Lower lobe of right lung (tissue), 2 donors: ENCODE results near the gene USP32. TPM values are rescaled to one million over a fixed set of nuclear protein-coding genes. Genes with fewer than 3 reads are reported as not detected.

Experiments used
- ATAC-seq, 2 donors: fragments of 200-7000 bp; cut with Tn5 transposase; one replicate each; pipeline ENCODE4 v1.9.1; 2020 to 2022; ENCODE audit warnings: mild to moderate bottlenecking in 2 of 2, moderate library complexity in 2 of 2
- DNase-seq: peaks from one replicate; pipeline ENCODE4 v3.0.0-alpha.2; 2020
- H3K27ac ChIP-seq: fragments of 200-600 bp; one replicate; pipeline ENCODE4 v1.8.0; 2022
- H3K27me3 ChIP-seq: fragments of 200-600 bp; one replicate; pipeline ENCODE4 v1.8.0; 2022; ENCODE audit warnings: low read depth
- H3K36me3 ChIP-seq: fragments of 200-600 bp; one replicate; pipeline ENCODE4 v1.8.0; 2022; ENCODE audit warnings: mild to moderate bottlenecking
- H3K4me1 ChIP-seq: fragments of 200-600 bp; one replicate; pipeline ENCODE4 v1.8.0; 2022
- H3K4me3 ChIP-seq: fragments of 200-600 bp; one replicate; pipeline ENCODE4 v1.8.0; 2022; ENCODE audit warnings: mild to moderate bottlenecking
- H3K9me3 ChIP-seq: fragments of 200-600 bp; one replicate; pipeline ENCODE4 v1.8.0; 2022
- CTCF ChIP-seq: fragments of 200-600 bp; IDR thresholded peaks from one replicate; pipeline ENCODE4 v1.8.0; 2022; ENCODE audit warnings: antibody characterized with exemption, mild to moderate bottlenecking
- intact Hi-C: fragments of 100-400 bp; cut with DNase I; formaldehyde crosslinking; loops from one replicate; pipeline ENCODE4 v1.11.0; 2022
- total RNA-seq: library from RNA; stranded (reverse); fragmentation: NEBNext Ultra II Directional; extraction: Animal tissue kit (Norgen Biotek cat#: 25700); gene quantifications from one replicate; pipeline ENCODE4 v1.2.1, GENCODE V29; 2021
- donor health status: DM: no; HTN: yes; CAD: no; lungs with severe emphysema.

The USP32 gene
- total RNA-seq, 1 donor from 2014 or later = 68.9 TPM

GRCh38 chr17:60249290-60249826 lies 142.6 kb downstream of the USP32 start:
- ATAC-seq (no peak), DNase-seq (no peak)
- H3K36me3 ChIP-seq = peaks cover 25% of the 10 kb centered on the region
- no peaks in the 10 kb centered on the region for H3K9me3 ChIP-seq
- no peaks in the 10 kb centered on the region for H3K4me1 ChIP-seq
- intact Hi-C loops = no loop called here
- H3K4me3 ChIP-seq = no peak overlapping the region
- no peak overlapping the region for H3K27ac ChIP-seq
- TF ChIP-seq CTCF = no peak
- H3K27me3 ChIP-seq = no peaks in the 10 kb centered on the region

GRCh38 chr17:60248618-60249289 lies 143.2 kb downstream of the USP32 start:
- no peaks in the 10 kb centered on the region for H3K9me3 ChIP-seq
- no peak for ATAC-seq
- no peaks in the 10 kb centered on the region for H3K4me1 ChIP-seq
- no peak overlapping the region for H3K27ac ChIP-seq
- H3K27me3 ChIP-seq = no peaks in the 10 kb centered on the region
- TF ChIP-seq CTCF = no peak
- no peak for DNase-seq
- H3K4me3 ChIP-seq = no peak overlapping the region
- peaks cover 20% of the 10 kb centered on the region for H3K36me3 ChIP-seq
- intact Hi-C loops = no loop called here

GRCh38 chr17:60247836-60248461 lies 144.0 kb downstream of the USP32 start:
- ATAC-seq (no peak), DNase-seq (no peak)
- no peaks in the 10 kb centered on the region for H3K4me1 ChIP-seq
- no peak overlapping the region for H3K27ac ChIP-seq
- H3K4me3 ChIP-seq = no peak overlapping the region
- peaks cover 20% of the 10 kb centered on the region for H3K36me3 ChIP-seq
- H3K27me3 ChIP-seq = no peaks in the 10 kb centered on the region
- intact Hi-C loops = no loop called here
- no peaks in the 10 kb centered on the region for H3K9me3 ChIP-seq
- TF ChIP-seq CTCF = no peak

- DNase-seq (no peak), ATAC-seq (no peak)
- Histone ChIP-seq H3K27ac (no peak overlapping the region), H3K36me3 (peaks cover 15% of the 10 kb centered on the region), H3K9me3 (no peaks in the 10 kb centered on the region), H3K4me1 (no peaks in the 10 kb centered on the region), H3K4me3 (no peak overlapping the region), H3K27me3 (no peaks in the 10 kb centered on the region)
- no peak for TF ChIP-seq CTCF
- intact Hi-C loops = no loop called here
These were observed 147.3 kb downstream of the USP32 start for GRCh38 chr17:60244656-60245055.

GRCh38 chr17:60240290-60240689 lies 151.6 kb downstream of the USP32 start:
- no peak overlapping the region for H3K4me3 ChIP-seq
- TF ChIP-seq CTCF = no peak
- H3K27ac ChIP-seq = no peak overlapping the region
- ATAC-seq = no peak
- peaks cover 19% of the 10 kb centered on the region for H3K36me3 ChIP-seq
- no peaks in the 10 kb centered on the region for H3K9me3 ChIP-seq
- no peak for DNase-seq
- intact Hi-C loops = no loop called here
- no peaks in the 10 kb centered on the region for H3K4me1 ChIP-seq
- H3K27me3 ChIP-seq = no peaks in the 10 kb centered on the region
